ENCODE results near the gene PLAU.
"Not testable (repeated sequence)": the region's sequence is repeated elsewhere in the genome, so short reads cannot be mapped to it uniquely, and the experiment has no call there.

Gene PLAU

DNA sequence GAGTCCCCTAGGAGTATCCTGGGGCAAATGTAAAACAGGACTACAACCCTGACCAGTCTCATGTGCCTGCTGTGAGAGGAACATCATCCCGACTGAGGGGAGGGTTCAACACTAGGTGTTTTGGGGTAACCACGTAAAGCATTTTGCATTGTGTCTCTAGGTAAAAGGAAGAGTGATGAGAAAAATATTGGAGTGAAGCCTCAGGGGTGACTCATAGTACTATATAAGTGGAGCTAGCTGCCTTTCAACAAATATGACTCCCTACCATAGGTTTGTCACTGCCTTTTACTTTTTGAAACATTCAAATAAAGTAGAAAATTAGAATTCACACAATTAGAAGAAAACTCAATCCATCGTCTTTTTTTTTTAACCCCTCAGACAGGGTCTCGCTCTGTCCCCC is 34.0 kb upstream of the PLAU start:
- no peak for DNase-seq (ENCODE audit: low read depth)

DNA sequence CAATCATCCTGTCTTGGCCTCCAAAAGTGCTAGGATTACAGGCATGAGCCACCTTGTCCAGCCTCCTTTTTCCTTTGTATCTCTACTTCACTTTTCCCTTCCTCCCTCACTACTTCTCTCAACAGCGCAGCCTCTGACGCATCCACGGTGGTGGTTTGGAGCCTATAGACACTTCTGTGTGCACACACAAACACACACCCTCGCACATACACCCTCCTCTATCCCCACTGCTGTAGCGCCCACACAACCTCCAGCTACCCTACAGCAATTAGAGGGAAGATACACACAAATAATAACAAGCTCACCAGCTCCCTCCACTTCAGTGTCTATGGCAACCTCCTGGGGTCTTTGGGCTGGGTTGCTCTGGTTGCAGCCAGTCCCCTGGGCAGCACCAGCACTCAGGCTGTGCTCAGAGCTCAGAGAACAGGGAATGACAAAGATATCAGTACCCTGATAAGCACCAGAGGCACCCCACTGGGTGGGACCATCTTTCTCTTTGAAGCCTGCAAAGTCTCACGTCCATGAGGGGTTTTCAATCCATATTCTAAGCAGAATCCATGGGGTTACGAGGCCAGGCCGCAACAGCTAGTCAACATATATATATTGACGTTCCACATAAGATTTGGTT is 33.3 kb upstream of the PLAU start:
- no peak for DNase-seq (ENCODE audit: low read depth)

DNA sequence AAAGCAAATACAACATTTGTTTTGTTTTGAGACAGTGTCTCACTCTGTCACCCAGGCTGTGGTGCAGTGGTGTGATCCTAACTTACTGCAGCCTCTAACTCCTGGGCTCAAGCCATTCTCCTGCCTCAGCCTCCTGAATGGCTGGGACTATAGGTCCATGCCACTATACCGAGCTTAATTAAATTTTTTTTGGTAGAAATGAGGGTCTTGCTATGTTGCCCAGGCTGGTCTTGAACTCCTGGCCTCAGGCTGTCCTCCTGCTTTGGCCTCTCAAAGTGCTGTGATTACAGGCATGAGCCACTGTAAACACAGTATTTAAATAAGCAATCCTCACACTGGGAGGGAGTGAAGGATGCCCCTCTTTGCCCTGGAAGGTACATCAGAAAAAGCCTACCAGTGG is 32.6 kb upstream of the PLAU start:
- DNase-seq (ENCODE audit: low read depth): no peak

DNA sequence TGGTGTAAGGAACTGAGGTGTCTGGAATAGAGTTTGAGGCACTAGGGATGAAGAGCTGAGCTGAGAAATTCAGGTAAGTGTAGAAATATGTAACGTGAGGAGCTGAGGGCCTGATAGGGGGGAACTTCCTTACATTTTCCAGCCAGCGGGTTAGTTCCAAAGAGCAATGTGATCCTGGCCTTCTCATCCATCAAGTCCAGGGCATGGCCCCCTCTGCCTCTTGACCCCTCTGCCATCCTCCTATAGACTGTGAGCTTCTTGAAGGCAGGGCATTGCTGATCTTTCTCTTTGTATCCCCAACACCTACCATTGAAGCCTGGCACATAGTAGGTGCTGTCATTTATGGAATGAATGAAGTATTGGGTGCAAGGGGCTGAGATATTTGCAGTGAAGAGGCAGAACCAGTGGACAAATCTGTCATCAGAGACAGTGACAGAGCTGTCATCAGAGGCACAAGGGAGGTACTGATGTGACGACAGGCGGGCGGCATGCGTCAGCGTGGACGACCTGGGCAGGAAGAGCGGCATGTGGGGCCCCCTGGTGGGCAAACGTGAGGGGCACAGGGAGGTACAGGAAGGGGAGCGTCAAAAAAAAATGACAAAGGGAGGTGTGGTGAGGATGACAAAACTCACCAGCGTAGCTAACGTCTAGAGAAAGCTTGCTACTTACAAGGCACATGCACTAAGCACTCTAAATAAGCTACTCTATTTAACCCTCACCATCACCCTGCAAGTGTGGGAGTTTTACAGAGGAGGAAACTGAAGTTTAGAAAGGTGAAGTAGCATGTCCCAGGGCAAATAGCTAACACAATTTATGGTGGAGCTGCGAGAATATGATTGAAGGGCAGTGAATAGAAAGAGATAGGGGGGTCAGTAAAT is 31.4 kb upstream of the PLAU start:
- peak; percentile 92 for DNase-seq (ENCODE audit: low read depth)

DNA sequence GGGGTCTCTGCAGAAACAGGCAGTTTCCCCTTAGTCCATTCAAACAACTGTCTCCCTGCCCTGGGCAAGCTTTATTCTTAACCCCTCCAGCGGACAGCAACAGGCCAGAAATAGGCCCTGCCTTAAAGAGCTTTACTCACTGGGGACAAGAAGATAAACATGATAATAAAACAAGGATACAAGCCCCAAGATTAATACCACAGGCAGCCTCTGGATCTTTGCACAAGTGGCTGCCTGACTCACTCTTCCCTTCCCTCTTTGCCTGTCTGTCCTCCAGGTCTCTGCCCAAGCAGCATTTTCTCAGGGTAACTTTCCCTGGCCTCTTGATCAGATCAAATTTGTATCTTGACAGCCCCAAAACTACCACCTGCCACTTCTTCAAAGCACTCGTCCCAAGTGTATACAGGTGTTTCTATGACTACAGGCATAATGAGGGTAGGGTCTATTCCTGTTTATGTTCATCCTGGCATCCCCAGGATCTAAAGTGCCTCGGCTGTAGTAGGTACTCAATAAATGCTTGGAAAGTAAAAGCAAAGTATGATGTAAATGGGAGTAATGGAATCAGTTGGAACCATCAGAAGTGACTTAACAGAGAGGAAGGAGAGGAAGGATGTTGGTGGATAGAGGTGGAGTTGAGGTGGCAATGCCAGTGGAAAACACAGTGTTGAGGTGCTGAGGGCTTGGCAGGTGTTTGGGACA is 29.6 kb upstream of the PLAU start:
- no peak for DNase-seq (ENCODE audit: low read depth)

DNA sequence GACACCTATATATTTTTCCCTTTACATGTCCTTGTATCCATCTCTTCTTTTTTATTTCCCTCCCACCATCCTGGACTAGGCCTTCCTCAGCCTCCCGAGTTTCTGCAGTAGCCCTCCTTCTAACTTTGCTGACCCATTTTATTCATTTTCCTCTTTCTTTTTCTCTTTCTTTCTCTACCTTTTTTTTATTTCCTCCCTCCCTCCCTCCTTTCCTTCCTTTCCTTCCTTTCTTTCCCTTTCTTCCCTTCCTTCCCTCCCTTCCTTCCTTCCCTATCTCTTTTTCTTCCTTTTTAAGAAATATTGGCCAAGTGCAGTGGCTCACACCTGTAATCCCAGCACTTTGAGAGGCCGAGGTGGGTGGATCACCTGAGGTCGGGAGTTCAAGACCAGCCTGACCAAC is 26.9 kb upstream of the PLAU start:
- DNase-seq (ENCODE audit: low read depth): no peak

DNA sequence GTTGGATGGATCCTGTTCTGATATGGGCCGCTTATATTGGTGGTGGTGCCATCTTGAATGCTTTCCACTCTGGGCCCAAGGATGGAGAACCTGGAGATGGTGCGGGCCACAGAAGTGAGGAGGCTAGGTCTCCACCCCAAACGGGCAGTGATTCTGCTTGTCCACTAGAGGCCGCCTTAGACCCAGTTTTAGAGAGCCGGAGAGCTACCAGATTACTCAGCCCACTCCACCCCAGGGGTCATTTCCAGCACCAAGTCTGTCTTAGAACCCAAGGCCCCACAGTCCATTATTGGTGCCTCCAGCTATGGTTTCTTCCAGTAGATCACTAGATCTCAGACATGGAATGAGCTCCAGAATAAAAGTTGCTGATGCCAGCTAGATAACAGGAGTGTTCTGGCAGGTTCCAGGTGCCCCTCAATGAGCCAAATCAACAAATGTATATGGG is 24.8 kb upstream of the PLAU start:
- DNase-seq (ENCODE audit: low read depth): peak; percentile 52

DNA sequence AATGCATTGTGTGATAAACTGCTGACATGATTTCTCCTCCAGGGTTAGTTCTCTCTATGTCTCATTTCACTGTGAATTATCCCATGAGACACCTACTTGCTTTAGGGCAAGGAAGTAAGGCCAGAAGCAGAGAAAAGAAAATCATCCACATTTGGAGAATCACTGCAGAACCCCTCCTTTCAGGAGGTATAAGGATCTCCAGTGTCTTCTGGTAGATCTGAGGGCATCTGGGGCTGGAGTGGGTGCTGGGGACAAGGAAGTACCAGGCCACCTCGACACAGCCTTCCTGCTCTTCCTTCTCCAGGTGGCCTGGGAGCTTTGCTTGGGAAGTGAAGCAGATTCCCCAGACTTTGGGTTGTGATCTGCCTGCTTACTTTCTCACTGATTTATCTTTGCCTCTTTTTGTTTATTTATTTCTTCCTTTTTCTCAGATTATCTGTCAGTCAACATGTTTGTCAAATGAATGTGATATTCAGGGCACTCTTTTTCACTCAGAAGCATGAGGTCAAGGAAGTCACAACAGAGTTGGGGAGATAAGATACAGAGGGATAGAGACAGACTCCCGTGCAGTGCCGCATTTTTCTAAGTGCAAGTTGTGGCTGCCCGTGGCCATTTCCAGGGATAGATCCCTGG is 24.2 kb upstream of the PLAU start:
- no peak for DNase-seq (ENCODE audit: low read depth)

DNA sequence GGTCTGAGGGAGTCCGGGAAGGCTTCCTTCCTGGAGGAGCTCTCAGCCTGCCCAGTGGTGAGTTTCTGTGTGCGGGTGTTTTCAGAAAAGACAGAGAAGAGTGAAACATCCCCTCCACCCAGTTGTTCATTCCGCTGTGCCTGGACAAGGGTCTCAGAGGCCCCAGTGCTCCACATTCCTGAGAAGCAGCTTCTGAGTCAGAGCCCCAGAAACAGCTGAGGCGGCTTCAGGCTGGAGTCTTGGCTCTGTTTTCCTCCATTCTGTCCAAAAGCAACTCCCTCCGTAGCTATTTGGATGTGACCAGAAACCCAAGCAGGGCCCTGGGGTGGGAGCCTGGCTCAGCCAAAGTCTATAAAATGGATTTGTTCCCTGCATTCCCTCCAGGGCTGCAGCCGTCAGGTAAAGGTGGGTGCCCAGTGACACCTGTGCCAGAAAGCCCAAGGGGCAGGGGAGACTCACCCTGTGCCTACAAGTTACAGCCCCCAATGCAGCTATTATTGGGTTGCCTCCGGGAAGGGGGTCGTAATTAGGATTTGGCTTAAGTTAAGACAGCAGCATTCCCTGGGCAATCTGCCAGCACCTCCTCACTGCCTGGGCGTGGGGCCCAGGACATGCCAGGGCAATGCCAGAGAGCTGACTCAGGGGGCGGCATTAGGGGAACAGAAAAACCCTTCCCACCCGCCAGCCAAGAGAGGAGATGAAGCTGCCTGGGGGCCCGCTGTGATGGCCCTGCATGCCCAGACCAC is 23.5 kb upstream of the PLAU start:
- no peak for DNase-seq (ENCODE audit: low read depth)

DNA sequence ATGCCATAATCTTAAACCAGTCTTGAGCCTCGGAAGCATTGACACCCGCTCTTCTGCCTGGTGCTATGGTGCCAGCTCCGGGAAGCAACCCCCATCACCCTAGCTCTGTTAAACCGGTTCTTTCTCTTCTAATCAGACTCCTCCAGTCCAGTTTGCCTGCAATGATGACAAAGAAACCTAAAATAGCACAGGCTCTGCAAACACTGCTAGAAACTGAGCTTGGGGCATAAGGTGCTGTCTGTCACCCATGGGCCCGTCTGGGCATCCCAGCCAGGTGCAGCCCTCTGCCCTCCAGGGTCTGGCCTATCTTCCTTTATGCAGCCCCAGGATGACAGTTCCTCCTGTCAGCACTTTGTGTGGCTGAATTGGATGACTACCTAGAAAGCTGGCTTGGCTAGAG is 22.4 kb upstream of the PLAU start:
- no peak for DNase-seq (ENCODE audit: low read depth)

DNA sequence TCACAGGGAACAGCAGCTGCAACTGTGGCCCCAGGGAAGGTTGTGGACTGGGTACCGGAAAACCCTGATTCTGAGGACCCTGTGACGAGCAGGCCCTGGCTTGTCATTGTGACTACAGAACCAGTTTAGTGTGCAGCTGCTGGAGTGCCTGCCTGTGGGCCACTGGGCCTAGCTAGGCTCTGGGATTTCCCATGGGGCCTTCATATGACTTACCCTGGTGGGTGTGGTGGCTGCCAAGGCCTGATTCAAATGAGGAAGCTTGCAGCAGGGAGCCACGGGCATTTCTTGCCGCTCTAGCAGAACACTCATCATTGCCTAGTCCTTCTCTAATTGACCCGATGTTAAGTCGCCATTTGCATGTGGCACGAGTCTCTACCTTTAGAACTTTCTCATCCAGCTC is 21.9 kb upstream of the PLAU start:
- DNase-seq (ENCODE audit: low read depth): no peak

DNA sequence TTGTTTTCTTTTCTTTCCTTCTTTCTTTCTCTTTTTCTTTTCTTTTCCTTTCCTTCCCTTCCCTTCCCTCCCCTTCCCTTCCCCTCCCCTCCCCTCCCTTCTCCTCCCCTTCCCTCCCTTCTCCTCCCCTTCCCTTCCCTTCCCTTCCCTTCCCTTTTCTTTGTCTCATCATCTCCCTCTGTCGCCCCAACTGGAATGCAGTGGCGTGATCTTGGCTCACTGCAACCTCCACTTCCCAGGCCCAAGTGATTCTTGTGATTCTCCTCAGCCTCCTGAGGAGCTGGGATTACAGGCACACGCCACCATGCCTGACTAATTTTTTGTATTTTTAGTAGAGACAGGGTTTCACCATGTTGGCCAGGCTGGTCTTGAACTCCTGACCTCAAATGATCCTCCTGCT is 21.5 kb upstream of the PLAU start:
- DNase-seq (ENCODE audit: low read depth): not testable (repeated sequence)

DNA sequence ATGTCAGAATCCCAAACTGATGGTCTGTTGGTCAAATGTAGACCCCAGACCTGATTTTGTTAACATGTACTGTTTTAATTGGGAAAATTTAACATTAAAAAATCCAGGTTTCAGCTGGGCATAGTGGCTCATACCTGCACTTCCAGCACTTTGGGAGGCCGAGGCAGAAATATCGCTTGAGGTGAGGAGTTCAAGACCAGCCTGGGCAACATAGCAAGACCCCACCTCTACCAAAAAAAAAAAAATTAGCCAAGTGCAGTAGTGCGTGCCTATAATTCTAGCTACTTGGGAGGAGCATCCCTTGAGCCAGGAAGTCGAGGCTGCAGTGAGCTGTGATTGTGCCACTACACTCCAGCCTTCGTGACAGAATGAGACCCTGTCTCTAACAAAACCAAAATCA is 20.7 kb upstream of the PLAU start:
- DNase-seq (ENCODE audit: low read depth): no peak

DNA sequence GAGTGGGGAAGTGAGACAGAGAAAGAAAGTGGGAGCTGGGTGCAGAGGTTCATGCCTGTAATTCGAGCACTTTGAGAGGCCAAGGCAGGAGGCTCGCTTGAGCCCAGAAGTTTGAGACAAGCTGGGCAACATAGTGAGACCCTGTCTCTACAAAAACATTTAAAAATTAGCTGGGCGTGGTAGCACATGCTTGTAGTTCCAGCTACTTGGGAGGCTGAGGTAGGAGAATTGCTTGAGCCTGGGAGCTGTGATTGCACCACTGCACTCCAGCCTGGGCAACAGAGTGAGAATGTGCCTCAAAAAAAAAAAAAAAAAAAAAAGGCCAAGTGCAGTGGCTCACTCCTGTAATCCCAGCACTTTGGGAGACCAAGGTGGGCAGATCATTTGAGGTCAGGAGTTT is 20.1 kb upstream of the PLAU start:
- not testable (repeated sequence) for DNase-seq (ENCODE audit: low read depth)

DNA sequence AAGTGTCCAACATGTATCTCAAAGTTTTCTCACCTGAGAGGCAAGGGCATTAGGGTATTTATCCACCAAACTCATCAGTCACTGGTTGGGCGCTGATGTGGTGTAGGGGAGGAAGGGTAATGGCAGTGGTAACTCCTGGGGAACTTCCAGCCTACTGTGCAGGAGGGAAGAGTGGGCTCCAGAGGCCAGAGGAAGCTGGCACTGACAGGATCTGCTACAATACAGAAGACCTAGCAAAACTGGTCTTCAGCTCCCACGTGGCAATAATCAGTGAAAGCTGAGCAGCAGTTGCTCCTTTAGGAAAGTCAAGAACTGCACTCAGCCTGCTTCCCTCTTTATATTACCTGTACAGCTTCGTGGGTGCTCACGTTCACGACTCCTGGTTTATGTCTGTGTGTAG is 19.4 kb upstream of the PLAU start:
- DNase-seq (ENCODE audit: low read depth): no peak

DNA sequence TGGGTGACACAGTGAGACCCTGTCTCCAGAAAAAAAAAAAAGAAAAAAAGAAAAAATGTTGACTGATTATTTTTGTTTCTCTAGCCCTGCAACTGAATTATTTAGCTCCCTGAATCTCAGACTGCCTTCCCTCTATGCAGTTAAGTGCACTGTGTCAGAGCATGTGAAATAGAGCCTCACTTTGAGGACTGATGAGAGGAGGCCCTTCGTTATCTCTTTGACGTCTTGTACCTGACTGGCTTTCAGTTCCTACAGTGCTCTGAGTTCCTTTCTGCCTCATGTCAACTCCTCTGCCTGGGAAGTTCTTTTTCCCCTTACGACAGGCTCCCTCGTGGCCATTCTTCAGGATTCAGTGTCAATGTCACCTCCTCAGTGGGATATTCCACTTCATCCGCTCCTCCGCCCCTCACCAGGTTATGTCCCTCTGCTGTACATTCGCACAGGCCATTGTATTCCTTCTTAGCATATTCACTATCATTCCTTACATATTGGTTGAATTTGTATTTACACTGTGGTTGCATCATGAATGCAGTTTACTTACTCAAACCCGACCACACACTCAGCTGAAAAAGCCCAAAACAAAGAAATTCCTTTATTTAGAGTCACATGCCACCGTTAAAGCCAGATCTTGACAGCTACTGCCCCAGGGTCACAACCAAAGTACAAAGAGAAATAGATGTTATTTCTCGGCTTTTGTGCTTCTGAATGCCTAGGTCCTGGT is 18.5 kb upstream of the PLAU start:
- DNase-seq (ENCODE audit: low read depth): no peak

DNA sequence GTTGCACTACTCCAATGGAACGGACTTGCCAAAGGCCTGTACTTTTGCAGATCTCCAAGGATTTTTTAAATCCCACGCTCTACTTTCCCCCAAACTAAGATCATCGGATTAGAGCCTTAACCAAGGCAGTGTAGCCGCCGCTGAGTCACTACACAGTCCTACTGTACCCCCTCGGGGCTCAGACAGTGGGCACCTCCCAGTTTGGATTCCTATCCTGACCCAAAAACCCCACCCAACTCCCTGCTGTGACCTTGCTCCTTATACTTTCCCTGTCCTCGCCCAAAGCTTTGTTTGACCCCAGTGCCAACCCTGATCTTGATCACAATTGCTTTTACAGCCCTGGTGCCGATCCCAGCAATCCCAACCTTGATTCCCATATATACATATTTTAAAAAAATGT is 17.5 kb upstream of the PLAU start:
- no peak for DNase-seq (ENCODE audit: low read depth)

DNA sequence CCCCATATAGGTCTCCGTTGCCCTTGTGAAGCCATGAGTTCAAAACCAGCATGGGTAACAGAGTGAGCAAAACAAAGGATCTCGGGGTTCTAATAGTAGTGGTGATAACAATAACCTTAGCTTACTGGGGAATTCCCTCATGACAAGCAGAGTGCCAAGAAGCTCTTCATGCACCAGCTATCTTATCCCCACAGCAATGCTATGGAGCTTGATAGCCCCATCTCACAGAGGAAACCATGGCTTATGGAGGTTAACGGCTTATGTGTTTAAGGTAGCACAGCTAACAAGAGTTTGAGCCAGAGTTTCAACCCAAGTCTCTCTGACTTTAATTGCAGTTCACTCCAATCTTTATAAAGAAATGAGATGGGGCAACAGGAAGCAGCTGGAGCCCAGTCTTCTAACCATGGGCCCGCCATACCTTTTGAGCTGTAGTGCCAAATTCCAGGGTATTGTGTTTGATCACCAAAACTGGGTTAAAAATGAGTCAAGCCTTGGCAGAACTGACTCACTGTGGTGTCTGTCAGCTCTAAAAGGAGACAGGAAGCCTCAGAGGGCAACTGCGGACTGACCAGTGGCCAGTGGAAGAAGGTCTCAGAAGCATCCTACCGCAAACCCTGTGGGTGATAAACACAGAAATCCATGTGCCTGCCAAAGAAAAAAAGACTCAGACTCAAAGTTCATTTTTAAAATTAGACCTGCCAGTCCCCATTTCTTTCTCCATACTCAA is 16.5 kb upstream of the PLAU start:
- no peak for DNase-seq (ENCODE audit: low read depth)

DNA sequence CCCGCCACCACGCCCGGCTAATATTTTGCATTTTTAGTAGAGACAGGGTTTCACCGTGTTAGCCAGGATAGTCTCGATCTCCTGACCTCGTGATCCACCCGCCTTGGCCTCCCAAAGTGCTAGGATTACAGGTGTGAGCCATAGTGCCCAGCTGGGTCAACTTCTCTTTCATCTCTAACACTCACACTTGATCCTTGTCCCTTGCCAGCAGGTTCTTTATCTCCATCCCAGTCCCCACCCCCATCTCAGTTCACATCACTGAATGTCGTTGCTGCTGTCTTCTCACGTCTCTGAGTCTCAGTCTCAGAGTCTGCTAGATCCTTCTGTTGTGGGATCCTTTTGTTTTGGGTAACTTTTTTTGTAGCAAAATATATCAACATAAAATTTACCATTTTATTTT is 15.6 kb upstream of the PLAU start:
- not testable (repeated sequence) for DNase-seq (ENCODE audit: low read depth)

DNA sequence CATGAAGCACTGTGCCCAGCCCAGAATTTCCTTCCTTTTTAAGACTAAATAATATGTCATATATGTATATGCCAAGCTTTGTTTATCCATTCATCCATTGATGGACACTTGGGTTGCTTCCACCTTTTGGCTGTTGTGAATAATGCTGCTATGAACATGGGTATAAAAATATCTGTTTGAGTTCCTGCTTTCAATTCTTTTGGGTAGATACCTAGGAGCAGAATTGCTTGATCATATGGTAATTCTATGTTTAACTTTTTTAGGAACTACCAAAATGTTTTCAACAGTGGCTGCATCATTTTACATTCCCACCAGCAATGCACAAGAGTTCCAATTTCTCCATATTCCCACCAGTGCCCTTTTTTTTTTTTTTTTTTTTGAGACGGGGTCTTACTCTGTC is 13.2 kb upstream of the PLAU start:
- DNase-seq (ENCODE audit: low read depth): no peak

Data from T follicular helper cell (primary cell).